Psoas muscle (tissue), 8 donors: ENCODE data around the gene SH2B3. TPM values are rescaled to one million over a fixed set of nuclear protein-coding genes. Genes with fewer than 3 reads are reported as not detected.

Experiments
- ATAC-seq, 4 donors: fragments of 200-7000 bp; cut with Tn5 transposase; one replicate each; pipeline ENCODE4 v1.9.1; 2020; ENCODE audit warnings: moderate library complexity in 3 of 4, mild to moderate bottlenecking in 2 of 4
- DNase-seq, 2 donors: peaks; one replicate each; pipeline ENCODE4 v3.0.0-alpha.2; 2020
- H3K27ac ChIP-seq: fragments of 200-600 bp; one replicate; pipeline ENCODE4 v1.8.0; 2022
- H3K27me3 ChIP-seq, 3 donors: fragments of 200-600 bp in 1 of 3; one replicate each; pipeline versions ENCODE4 v1.6.1 to v1.8.0; 2013 to 2022; ENCODE audit warnings: low read length in 2 of 3, mild to moderate bottlenecking in 2 of 3, moderate library complexity in 1 of 3; ENCODE audit not compliant: insufficient read depth in 3 of 3
- H3K36me3 ChIP-seq, 2 donors: fragments of 200-600 bp in 1 of 2; one replicate each; pipeline versions ENCODE4 v1.6.1 to v1.8.0; 2013 to 2022; ENCODE audit warnings: low read depth in 1 of 2, mild to moderate bottlenecking in 1 of 2, moderate library complexity in 1 of 2; ENCODE audit not compliant: insufficient read depth in 1 of 2
- H3K4me1 ChIP-seq: fragments of 200-600 bp; one replicate; pipeline ENCODE4 v1.8.0; 2022
- H3K4me3 ChIP-seq: fragments of 200-600 bp; one replicate; pipeline ENCODE4 v1.8.0; 2022; ENCODE audit warnings: mild to moderate bottlenecking
- H3K9me3 ChIP-seq: fragments of 200-600 bp; one replicate; pipeline ENCODE4 v1.8.0; 2022
- CTCF ChIP-seq: fragments of 200-600 bp; IDR thresholded peaks from one replicate; pipeline ENCODE4 v1.8.0; 2022; ENCODE audit warnings: antibody characterized with exemption
- WGBS, 3 donors: extraction: QIAGEN DNeasy Blood & Tissue Kit; methylation state at CpG; one replicate each; pipeline versions ENCODE4 v1.1.6 to v1.1.7; 2013; 5-methylcytosine and 5-hydroxymethylcytosine counted together
- intact Hi-C, 2 donors: fragments of 100-400 bp; cut with DNase I; formaldehyde crosslinking; loops; one replicate each; pipeline versions ENCODE4 v1.11.0 to v1.14.2; 2022
- polyA plus RNA-seq, 3 donors: library from polyadenylated mRNA; stranded (reverse); fragments of 200-250 nt; gene quantifications; one replicate each; pipeline ENCODE4 v1.2.3, GENCODE V29; 2013
- total RNA-seq, 4 donors: library from RNA; stranded (reverse); fragmentation: NEBNext Ultra II Directional in 2 of 4; extraction: Animal tissue kit (Norgen Biotek cat#: 25700) in 2 of 4; gene quantifications; one replicate each; pipeline versions ENCODE4 v1.2.1 to v1.2.4, GENCODE V29; 2021 to 2023
- donor health status: healthy with polysubstance abuse.
- donor health status: DM: no; HTN: no; CAD: no; lungs with moderate emphysema.
- donor health status: Bipolar disorder and iron deficiency.
- donor health status: healthy.
- donor health status: DM: yes; HTN: yes; CAD: no.
- donor health status: DM: no; HTN: no; CAD: no.
- donor health status: DM: no; HTN: no; CAD: no.
- donor health status: DM: yes; HTN: yes; CAD: no.

Gene SH2B3
- total and polyA plus RNA-seq, 7 donors, result 4.4 to 25.0 (median 11.9) TPM

GRCh38 chr12:111434049-111434448 lies 28.3 kb downstream of the SH2B3 start:
- Histone ChIP-seq H3K4me3 (peak overlapping the region; percentile 49), H3K9me3 (no peaks in the 10 kb centered on the region), H3K27me3 (no peaks in the 10 kb centered on the region), H3K4me1 (peaks cover 54% of the 10 kb centered on the region), H3K36me3 (no peaks in the 10 kb centered on the region), H3K27ac (peak overlapping the region; percentile 81)
- WGBS, 3 donors, result 39 to 51% (median 50%) methylated on average over 3 of the region's 3 CpGs
- DNase-seq, result no peak
- ATAC-seq, result no peak
- TF ChIP-seq CTCF, result no peak
- intact Hi-C loops, result no loop called here

- Histone ChIP-seq H3K4me3 (peak overlapping the region; percentile 49), H3K27ac (peak overlapping the region; percentile 81), H3K27me3 (no peaks in the 10 kb centered on the region), H3K36me3 (no peaks in the 10 kb centered on the region), H3K4me1 (peaks cover 54% of the 10 kb centered on the region), H3K9me3 (no peaks in the 10 kb centered on the region)
- DNase-seq, result peak; percentile 70 to 84
- intact Hi-C loops, result no loop called here
- no peak for TF ChIP-seq CTCF
- ATAC-seq, result peak; percentile 77 to 91 (median 84)
- WGBS, 3 donors, result 8 to 12% (median 12%) methylated on average over 18 of the region's 18 CpGs
Measured at GRCh38 chr12:111434680-111435338, 29.1 kb downstream of the SH2B3 start.

- no peaks in the 10 kb centered on the region for H3K36me3 ChIP-seq
- intact Hi-C loops, result no loop called here
- no peak for DNase-seq
- TF ChIP-seq CTCF, result no peak
- no peaks in the 10 kb centered on the region for H3K27me3 ChIP-seq
- H3K27ac ChIP-seq, result no peak overlapping the region
- H3K4me3 ChIP-seq, result no peak overlapping the region
- no peaks in the 10 kb centered on the region for H3K9me3 ChIP-seq
- peaks cover 55% of the 10 kb centered on the region for H3K4me1 ChIP-seq
- peak in 1 of 4 donors; percentile 3 for ATAC-seq
- WGBS, 3 donors, result 59 to 66% (median 63%) methylated on average over 15 to 16 of the region's 16 CpGs
Measured at GRCh38 chr12:111435661-111436201, 30.0 kb downstream of the SH2B3 start.

- peaks cover 56% of the 10 kb centered on the region for H3K4me1 ChIP-seq
- H3K27ac ChIP-seq, result no peak overlapping the region
- no peak for TF ChIP-seq CTCF
- DNase-seq (no peak), ATAC-seq (no peak)
- no peaks in the 10 kb centered on the region for H3K36me3 ChIP-seq
- H3K4me3 ChIP-seq, result no peak overlapping the region
- H3K9me3 ChIP-seq, result no peaks in the 10 kb centered on the region
- 77 to 79% (median 78%) methylated on average over 7 of the region's 7 CpGs for WGBS, 3 donors
- no peaks in the 10 kb centered on the region for H3K27me3 ChIP-seq
- intact Hi-C loops, result no loop called here
Measured at GRCh38 chr12:111436266-111436665, 30.5 kb downstream of the SH2B3 start.
